DMS53 treated with DMSO at 0.1 percent for 48 hours (cell line): ENCODE data around the gene DGKB.

ENCODE experiments used
- DNase-seq: peaks from one replicate; lab custom pipeline; 2025; ENCODE audit not compliant: unreplicated experiment; lab: John Stamatoyannopoulos, UW

DGKB gene

DNA sequence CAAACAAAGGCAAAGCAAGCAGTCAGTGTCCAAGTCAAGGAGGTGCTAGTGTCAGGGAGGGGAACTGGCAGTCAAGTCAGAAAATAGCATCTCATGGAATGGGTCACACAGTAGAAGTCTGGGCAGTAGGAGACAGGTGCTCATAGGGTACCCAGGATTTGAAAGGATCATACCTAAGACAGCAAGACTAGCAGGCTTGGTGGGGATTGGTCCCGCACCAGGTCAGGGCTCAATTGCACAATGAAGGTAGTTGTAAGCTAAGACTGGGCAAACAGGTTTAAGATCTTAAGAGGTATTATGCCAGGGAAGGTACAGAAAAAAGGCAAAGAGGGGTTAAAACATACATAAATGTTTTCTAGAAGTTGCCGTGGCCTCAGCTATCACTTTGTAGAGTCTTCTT is 731.7 kb downstream of the DGKB start:
- DNase-seq = no peak

DNA sequence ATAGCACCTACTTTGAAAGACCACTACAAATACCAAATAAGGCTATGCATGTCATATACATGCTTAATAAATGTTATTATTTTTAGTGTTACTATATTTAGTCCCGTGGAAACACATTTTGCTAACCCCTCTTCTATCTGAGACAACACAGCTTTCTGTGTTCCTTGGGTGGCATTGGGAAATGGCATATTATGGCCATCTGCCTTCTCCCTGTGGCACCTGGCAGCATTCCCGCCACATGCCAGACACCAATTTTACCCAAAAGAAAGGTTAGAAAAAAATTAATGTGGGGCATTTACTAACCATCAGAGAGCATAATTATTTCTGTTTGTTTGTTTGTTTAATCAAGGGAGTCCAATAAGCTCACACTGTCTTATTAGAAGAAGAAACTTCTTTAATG is 744.4 kb downstream of the DGKB start:
- DNase-seq = no peak

DNA sequence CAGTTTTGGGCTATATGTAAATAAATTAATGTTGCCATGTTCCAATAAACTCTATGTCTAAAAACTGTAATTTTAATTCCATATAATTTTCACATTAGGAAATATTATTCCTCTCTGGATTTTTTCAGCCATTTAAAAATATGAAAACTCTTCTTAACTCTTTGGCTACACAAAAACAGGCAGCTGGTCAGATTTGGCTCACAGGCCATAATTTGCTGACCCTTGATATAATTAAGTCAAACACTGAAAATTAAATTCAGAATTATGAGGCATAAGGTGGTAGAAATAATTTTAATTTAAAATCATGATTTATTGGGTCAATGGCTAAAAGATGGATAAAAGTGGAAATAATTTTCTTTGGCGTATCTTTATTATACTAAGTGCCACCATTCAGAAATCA is 746.1 kb downstream of the DGKB start:
- DNase-seq = no peak

DNA sequence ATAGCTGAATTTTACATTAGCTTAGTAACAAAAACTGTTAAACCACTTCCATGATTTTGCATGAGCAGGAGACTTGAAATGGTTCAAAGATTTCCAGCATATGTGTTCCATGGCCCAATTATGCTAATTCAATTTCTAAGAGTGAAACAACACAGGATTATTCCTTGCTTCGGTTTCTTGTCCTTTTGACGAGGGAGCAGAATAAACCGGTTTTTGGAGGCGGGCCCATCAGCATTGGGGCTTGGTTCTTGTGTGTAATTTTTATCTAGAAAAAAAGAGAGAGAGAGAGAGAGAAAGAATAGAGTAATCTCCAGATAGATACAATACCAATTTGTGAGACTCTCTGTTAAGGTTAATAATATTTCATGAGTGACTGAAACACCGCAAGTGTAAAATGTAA is 753.6 kb downstream of the DGKB start:
- DNase-seq = no peak

DNA sequence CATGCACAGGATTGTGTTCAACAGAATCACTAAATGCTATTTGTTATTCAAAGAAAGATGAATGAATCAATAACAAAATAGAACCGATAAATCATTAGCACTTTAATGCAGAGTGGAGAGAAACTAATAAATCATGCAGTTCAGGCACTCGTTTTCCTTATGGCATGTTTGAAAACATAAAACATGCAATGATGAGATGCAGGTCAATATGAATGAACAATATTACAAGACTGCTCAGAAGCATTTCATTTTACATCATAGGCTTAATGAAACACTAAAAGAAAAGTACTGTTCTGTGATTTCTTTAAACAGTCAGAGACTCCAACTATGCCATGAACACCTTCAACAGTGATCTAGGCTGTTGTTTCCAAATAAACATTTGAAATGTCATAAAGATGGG is 755.0 kb downstream of the DGKB start:
- no peak for DNase-seq

DNA sequence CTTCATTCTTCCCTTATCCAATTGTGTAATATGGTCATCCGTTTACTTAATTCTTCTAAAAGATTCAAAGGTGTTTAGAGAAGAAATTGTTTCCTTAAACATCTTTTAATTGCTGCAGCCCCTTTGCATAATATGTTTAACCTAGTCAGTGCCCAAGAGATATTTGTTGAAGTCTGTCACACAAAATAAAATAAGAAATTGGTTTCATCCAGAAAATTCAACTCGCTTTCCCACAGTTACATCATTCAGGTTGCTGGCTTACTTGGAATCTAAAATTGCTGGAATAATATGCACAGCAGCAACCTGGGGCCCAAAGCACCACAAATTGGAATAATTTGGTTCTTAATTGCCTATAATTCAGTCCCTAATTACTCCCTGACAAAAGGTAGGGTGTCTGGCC is 758.0 kb downstream of the DGKB start:
- no peak for DNase-seq

DNA sequence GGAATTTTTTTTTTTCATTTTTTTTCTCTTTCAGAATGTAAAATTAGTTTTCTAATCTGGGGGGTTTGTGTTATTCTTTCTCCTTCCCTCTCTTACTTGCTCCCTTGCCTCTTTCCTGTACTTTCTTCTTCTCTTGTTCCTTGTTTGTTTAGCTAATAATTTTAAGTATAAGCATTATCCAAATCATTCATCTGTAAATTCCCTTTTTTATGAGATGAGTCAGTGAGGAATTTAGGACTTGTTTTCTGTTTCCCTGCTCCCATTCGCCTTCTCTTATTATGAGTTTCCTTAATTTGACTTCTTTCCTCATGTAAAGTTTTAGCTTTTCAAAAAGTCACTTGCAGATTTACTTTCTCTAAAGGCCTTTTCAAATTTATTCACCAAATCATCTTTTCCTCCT is 758.4 kb downstream of the DGKB start:
- no peak for DNase-seq

DNA sequence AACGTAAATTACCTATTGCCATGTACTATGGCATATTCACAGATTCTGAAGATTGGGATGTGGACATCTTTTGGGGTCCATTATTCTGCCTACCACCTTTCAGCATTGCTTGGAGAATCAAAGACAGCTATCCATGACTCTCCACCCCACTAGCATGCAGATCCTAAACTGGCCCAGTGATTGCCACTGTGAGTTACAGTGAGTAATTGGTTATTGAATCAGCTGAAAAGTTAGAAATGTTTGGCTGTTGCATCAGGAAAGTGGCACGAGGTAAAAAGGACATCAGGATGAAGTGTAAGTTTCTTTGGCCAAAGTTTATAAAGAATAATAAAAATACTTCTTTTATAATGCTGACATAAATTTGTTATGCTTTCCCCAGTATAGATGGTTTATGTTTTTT is 764.9 kb downstream of the DGKB start:
- DNase-seq = no peak

DNA sequence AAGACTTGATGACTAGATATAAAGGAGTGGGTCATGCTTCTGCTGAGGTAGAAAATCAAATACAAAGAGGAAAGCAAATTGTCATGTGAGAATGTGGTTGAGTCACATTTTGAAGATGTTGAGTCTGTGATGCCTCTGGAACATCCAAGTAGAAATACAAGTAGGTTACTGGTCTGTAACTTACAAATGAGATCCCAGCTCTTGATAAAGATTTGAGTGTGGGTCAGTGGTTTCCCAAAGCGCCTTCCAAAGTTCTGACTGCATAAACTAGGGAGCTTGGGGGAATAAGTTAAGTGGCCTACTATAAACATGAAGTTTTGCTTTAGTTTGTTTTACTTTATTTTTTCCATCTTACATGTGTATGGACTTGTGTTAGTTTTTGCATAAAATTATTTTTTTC is 768.8 kb downstream of the DGKB start:
- no peak for DNase-seq

DNA sequence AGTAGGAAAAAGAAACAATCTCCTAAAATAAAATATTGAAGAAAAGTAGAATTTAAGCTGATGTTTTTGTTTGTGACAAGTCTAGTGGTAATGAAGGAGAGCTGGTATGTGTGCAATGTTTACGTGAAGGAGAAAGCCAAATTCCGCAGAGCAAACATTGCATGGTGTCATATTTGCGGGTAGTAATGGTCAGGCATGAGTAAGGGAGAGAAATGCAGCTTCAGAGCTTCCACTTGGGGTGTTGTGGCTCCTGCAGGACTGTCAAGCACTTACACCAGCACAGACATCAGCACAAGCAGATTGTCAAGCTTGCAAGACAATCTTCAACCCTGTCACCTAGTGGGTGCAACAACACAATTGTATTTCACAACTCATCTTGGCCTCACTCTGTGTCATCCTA is 776.6 kb downstream of the DGKB start:
- no peak for DNase-seq

DNA sequence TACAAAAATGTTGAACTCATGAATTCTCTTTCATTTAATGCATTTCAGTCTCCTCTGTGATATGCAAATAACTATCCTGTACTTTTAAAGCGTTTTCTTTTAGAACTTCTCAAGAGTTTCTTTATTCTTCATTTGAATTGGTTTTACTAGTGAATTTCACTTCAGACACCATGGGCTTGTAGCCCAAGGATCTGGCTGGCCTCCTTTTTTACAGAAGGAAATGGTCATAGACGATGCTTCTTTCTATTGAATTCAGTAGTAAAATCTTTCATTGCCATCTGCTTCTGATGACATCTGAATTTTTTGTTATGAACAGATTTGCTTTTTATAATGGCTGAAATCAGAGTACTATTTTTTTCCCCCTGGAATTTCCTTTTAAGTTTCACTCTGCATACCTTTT is 777.8 kb downstream of the DGKB start:
- no peak for DNase-seq

DNA sequence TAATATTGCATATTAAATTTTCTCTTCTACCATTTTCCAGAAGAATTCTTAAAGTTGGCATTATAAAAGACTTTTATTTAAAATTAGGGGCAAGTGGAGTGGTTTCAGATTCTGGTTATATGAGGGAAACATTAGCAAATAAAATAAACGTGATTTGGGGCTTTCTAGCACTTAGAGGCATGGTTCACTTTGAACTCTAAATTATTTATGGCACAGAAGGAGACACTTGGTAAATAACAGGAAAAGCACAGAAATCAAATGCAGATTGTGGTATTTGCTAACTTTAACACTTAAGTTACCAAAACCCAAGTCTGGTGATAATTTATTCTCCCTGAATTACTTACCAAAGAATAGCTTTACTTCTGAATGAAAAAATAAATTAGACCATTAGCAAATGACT is 778.6 kb downstream of the DGKB start:
- no peak for DNase-seq

DNA sequence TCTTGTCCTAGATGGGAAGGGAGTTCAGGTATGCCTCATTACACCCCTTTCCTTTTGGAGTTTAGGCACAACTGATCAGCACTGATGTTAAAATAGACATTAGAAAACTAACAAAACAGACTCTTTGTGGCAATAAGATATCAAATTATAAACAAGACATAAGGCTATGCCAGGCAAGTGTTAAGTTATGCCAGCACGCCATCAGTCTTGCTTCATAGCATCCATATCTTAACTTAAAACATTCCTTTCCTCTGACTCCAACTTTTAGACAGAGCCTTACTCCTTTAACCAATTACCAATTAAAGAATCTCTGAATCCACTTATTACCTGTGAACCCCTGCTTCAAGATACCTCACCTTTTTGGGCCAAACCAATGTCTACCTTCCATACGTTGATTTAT is 786.9 kb downstream of the DGKB start:
- DNase-seq = no peak

DNA sequence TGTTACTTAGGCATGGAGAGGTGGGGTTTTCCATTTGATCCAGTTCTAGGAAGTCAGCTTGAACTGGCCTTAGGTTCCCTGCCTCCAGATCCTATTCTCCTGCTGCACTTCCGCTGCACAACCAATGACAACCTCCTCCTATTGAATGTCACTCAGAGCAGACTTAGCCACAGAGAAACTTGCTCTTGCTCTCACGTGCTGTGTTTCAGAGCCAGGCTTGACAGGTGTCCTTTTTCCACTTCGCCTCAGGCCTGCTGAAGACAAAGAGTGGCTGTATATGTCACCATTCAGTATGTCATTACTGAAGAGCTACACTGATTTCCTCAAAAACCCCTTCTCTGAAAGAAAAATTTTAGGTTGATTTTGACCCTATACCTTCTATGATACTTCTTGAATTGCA is 797.7 kb downstream of the DGKB start:
- no peak for DNase-seq

DNA sequence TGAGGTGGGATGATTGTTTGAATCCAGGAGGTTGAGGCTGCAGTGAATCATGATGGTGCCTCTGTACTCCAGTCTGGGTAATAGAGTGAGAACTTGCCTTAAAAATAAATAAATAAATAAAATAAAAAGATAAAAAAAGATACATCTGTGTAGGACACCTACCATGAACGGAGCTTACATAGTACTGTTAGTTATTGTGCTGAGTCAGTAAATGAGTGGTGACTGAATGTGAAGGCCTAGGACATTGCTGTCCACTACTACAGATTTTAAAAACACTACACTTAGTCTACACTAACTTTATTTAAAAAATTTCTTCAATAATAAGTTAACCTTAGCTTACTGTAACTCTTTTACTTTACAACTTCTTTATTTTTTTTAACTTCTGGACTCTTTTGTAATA is 806.4 kb downstream of the DGKB start:
- DNase-seq = no peak

DNA sequence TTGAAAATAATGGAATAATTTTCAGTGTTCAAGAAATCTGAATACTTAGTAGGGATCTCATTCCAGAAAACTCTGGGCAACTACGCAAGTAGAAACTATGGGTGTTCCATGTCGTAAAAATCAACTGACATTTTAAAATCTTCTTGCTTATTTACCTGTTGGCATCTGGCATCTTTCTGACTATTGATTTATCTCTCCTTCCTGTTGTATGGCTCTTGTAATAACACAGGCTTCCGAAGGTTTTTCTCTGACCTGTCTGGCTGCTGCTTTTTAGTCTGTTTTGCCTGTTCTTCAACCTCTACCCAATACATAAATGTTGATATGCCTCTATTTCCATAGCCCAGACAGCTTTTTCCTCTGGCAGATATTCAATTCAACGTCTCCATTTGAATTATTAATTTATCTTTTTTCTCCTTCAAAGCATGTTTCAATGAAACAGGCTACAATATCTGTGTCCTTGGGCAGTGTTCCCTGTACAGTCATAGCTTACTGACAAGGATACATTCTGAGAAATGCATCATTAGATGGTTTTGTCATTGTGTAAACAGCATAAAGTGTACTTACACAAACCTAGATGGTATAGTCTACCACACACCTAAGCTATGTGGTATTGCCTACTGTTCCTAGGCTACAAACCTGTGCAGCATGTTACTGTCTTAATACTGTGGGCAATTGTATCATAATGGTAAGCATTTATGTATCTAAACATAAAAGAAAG is 807.2 kb downstream of the DGKB start:
- peak; percentile 67 for DNase-seq
